ENCODE results near the gene KNDC1.
"Not testable (repeated sequence)": the region's sequence is repeated elsewhere in the genome, so short reads cannot be mapped to it uniquely, and the experiment has no call there.

Gene KNDC1

GRCh38 chr10:133159950-133160825 is at the start of gene KNDC1:
TSS of gene KNDC1 (plus strand) at chr10:133160219. CDS start at chr10:133160468, 249 bp downstream.
- DNase-seq: peak; percentile 27

- DNase-seq: no peak
These were observed 49.3 kb upstream of the KNDC1 start for GRCh38 chr10:133110609-133111275.

GRCh38 chr10:133111640-133112039 is 48.4 kb upstream of the KNDC1 start:
- not testable (repeated sequence) for DNase-seq

- no peak for DNase-seq
These were observed 46.7 kb upstream of the KNDC1 start for GRCh38 chr10:133113146-133113830.

GRCh38 chr10:133113847-133114246 is 46.2 kb upstream of the KNDC1 start:
- DNase-seq: no peak

GRCh38 chr10:133114251-133114650 is 45.8 kb upstream of the KNDC1 start:
- no peak for DNase-seq

- DNase-seq: no peak
These were observed 45.1 kb upstream of the KNDC1 start for GRCh38 chr10:133114726-133115452.

GRCh38 chr10:133115453-133115842 is 44.6 kb upstream of the KNDC1 start:
- DNase-seq: no peak

- DNase-seq: no peak
These were observed 44.0 kb upstream of the KNDC1 start for GRCh38 chr10:133115976-133116375.

GRCh38 chr10:133116455-133116854 is 43.6 kb upstream of the KNDC1 start:
- DNase-seq: no peak

- DNase-seq: no peak
These were observed 42.9 kb upstream of the KNDC1 start for GRCh38 chr10:133117036-133117687.

- no peak for DNase-seq
These were observed 42.3 kb upstream of the KNDC1 start for GRCh38 chr10:133117688-133118071.

- DNase-seq: no peak
These were observed 38.5 kb upstream of the KNDC1 start for GRCh38 chr10:133121479-133121878.

GRCh38 chr10:133122171-133122935 is 37.7 kb upstream of the KNDC1 start:
- no peak for DNase-seq

GRCh38 chr10:133123050-133123745 is 36.8 kb upstream of the KNDC1 start:
- no peak for DNase-seq

GRCh38 chr10:133123746-133124356 is 36.2 kb upstream of the KNDC1 start:
- no peak for DNase-seq

GRCh38 chr10:133124357-133125211 is 35.4 kb upstream of the KNDC1 start:
- no peak for DNase-seq

- no peak for DNase-seq
These were observed 34.1 kb upstream of the KNDC1 start for GRCh38 chr10:133125901-133126300.
